Activated CD8-positive, alpha-beta memory T cell treated with anti-CD3 and anti-CD28 coated beads for 1 hour (primary cell): ENCODE measurements around the gene PIP4K2C.

Experiments used
- DNase-seq, 2 donors: peaks; one replicate each; pipeline ENCODE4 v3.0.0-alpha.2; 2020; ENCODE audit warnings: low read depth in 1 of 2; ENCODE audit errors: extremely low read depth in 1 of 2

PIP4K2C gene

DNA sequence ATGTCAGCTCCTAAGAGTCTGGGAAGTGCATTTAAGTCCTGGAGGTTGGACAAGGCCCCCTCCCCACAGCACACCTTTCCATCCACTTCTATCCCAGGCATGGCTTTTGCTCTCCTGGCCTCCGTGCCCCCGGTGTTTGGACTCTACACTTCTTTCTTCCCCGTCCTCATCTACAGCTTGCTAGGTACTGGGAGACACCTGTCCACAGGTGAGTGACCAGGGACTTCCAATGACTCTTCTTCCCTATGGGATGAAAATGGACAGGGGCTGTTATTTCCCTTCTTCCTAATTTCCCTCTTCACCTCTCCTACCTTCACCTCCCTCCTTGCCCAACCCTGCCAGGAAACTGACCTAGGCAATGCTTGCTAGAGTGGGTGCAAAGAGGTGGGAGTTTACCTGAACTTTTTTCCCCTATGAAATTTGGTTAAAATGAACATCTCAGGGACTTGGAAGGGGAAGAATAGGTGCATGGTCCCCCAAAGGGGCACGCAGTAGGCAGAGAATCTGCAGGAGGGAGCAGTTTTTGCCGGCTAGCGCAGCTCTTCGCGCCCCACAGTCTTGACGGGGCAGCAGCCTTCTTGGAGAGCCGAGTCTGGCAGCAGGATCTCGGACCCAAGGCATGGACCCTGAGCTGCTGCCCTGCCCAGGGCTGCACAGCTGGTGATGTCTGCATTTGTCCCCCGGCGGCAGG lies 29.4 kb downstream of the PIP4K2C start:
- no peak for DNase-seq

DNA sequence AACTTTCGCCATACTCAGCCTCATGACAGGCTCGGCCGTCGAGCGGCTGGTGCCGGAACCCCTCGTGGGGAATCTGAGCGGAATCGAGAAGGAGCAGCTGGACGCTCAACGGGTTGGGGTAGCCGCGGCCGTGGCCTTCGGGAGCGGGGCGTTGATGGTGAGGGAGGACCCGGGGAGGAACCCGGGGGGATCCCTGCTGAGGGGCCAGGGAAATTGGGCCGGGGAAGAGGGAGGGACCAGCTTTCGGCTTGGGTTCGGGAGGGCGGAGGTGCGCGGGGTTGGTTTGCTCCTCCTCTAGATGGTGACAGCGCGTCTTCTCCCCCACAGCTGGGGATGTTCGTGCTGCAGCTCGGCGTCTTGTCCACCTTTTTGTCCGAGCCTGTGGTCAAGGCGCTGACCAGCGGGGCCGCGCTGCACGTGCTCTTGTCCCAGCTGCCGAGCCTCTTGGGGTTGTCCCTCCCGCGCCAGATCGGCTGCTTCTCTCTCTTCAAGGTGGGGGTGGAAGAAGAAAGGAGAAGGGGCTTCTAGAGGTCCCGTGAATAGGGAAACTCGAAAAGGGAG lies 30.0 kb downstream of the PIP4K2C start:
- DNase-seq, result no peak

- DNase-seq, result peak in 1 of 2 donors; percentile 51
These were observed 30.7 kb downstream of the PIP4K2C start for GRCh38 chr12:57621497-57622292.

DNA sequence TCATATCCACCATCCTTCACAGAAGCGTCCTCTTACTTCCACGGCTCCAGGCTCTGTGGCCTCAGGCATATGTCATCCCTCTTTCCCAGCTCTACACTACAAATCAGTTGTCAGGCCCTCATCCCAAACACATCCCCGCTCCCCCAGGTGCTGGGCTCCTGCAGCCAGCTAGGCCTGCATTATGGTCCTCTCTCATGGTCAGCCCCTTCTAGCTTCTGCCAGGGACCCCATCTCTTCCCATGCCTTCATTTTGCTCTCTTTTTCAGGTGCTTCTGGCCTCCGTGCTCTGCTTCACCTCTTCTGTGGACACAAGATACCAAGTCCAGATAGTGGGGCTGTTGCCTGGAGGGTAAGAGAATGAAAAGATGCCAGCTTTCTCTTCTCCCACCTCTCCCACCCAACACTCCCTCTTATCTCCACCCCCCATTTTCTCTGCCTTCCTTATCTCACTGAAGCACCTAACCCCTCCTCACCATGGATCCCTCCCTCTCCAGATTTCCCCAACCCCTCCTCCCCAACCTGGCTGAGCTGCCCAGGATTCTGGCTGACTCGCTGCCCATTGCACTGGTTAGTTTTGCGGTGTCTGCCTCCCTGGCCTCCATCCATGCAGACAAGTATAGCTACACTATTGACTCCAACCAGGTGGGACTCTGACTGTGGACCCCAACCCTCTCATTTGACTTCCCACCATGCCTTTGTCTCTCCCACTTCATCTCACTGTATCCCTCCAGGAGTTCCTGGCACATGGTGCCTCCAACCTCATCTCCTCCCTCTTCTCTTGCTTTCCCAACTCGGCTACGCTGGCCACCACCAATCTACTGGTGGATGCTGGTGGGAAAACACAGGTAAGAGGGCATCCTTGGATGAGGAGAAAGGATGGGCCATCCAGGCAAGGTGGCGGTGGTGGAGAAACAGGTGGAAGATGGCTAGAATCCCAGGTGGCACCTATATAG lies 31.6 kb downstream of the PIP4K2C start:
- DNase-seq, result no peak

GRCh38 chr12:57623385-57623784 lies 32.4 kb downstream of the PIP4K2C start:
- no peak for DNase-seq

DNA sequence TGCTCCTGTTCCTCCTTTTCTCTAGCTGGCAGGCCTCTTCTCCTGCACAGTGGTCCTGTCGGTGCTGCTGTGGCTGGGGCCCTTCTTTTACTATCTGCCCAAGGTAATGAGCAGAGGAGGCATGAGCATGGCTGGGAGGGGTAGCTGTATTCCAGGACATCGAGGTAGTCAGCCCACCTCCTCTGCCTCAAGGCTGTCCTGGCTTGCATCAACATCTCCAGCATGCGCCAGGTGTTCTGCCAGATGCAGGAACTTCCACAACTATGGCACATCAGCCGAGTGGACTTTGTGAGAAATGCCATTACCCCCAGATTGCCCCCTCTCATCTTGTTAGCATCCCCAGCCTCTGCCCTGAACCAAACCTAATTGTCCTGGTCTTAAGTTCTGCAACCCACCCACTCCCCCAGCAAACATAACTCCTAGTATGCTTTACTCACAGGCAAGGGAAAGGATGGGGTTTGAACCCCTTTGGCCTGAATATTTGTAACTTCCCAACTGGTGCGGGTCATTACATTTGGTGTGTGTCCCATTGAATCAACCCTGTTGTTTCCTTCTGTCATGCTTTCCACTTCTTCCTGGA lies 32.9 kb downstream of the PIP4K2C start:
- DNase-seq, result no peak

DNA sequence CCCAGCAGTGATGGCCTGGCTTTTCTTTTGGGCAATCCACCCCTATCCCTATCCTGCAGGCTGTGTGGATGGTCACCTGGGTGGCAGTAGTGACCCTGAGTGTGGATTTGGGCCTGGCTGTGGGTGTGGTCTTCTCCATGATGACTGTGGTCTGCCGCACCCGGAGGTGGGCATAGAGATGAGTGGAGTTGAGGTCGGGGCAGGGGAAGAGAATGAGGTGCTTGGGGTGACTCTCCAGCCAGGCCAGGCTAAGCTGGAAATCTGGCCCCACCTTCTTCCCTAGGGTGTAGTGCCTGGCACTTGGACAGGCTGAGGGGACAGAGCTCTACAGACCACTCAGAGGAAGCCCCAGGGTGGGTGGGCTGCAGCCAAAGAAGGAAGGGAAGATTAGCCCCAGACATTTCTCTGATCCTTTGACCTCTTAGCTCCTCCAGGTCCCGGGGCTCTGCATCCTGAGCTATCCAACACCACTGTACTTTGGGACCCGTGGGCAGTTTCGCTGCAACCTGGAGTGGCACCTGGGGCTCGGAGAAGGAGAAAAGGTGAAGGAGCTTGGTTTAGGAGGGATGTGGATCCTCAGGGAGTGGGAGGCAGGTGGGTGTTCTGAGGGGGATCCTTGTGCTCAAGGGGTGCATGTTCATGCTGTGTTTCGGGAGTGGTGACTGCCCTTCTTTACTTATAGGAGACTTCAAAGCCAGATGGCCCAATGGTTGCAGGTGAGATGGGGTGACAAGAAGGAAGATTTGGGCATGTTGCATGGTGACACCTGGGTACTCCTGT lies 33.6 kb downstream of the PIP4K2C start:
- DNase-seq, result no peak

- no peak for DNase-seq
These were observed 34.5 kb downstream of the PIP4K2C start for GRCh38 chr12:57625261-57626032.

GRCh38 chr12:57626111-57626920 lies 35.3 kb downstream of the PIP4K2C start:
- no peak for DNase-seq

DNA sequence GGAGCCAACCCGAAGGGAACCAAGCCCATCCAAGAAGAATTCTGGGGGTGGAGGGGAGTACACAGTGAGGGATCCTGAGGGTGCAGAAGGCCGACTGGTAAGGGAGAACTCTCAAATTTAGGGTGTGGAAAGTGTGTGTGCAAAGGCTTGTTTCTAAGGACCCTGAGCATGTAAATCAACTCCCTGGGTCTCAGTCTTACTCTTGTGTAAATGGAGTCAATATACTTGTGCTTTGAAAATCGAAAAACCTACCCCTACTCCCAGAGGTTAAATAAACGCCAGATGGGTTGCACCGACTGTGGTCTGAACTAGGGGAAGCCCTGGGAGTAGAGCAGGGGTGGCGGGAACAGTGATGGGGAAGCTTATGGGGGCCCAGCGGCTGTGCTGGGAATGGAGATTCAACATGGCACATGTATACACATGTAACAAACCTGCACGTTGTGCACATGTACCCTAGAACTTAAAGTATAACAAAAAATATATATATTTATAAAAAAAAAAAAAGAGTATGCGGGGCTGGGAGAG lies 36.0 kb downstream of the PIP4K2C start:
- no peak for DNase-seq

DNA sequence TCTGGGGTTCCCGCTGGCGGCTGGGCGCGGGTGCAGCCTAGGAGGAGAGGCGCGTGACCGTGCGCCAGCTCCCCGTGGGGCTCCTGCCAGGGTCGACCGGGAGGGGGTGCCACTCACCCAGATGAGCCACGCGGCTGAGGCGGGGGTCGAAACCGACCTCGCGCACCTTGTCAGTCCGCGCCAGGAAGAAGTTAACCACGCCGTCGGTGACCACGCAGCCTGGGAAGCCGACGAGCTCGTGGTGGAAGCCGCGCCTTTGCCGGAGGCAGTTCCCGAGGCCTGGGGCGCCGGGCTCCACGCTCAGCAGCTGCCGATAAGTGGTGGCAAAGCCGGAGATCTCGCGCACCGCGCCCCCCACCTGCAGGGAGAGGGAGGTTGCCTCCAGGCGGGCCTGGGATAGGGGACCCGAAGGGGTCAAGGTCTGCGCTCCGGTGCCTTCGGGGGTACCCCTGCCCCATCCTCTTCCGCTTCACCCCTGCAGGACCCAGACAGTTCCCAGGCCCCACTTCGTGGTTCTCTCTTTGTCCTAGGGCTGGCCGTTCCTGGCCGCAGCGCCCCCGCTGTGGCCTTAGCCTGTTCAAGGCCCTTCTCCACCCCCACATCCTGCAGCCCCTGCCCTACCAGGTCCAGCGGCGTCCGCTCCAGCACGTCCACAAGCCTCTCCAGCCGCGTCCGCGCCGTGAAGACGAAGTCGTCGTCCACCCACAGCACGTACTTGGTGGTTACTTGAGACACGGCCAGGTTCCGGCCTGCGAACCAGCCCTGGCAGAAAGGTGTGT lies 36.7 kb downstream of the PIP4K2C start:
- no peak for DNase-seq

- DNase-seq, result no peak
These were observed 37.5 kb downstream of the PIP4K2C start for GRCh38 chr12:57628280-57629191.

- no peak for DNase-seq
These were observed 39.0 kb downstream of the PIP4K2C start for GRCh38 chr12:57629897-57630471.

DNA sequence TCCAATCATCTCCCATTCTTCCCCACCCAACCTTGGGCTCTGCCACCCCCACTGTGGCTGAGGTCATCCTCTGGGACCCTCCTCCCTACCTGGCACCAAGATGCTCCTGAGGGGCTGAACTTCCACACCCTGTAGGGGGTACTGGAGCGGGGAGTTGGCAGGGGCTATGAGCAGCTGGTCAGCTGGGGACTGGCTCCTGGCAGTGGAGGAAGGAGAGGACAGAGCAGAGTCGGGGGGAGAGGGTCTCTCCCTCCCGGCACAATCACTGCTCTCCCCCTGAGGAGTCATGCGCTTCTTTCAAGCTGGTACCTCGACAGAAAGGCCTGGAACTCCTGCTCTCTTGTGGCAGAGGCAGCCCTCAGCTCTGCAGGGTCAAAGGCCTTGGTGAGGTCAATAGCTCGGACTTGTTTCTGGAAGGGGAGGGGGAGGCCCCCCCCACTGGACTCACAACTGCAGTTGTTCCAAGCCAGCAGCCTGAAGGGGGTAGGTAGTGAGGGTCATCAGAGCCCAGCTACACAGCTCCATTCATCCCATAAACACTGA lies 40.0 kb downstream of the PIP4K2C start:
- no peak for DNase-seq

DNA sequence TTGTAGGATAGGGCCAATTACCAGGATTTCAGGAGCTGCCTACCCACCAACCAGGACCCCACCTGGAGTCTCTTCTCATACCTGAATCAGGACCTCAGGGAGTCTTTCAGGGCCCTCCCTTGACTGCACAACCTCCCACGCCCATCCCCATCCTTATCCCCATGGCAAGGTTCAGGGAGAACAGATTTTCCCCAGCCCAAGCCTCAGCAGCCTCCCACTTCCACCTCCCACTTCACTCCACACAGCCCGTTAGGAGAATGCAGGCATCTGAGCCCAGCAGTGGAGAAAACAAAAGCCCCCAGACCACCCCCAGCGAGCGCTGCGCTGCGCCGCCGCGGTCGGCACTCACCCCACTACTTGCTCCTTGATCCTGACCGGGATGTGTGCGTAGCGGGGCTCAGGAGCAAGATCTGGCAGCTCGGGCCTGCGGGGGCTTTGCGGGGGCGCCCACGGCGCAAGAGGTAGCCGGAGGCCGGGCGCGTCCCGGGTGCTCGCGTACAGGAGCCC lies 40.6 kb downstream of the PIP4K2C start:
- no peak for DNase-seq
